DMS 273 treated with DMSO at 0.1 percent for 48 hours (cell line): ENCODE data around the gene PCDHB15.
"Not testable (repeated sequence)": the region's sequence is repeated elsewhere in the genome, so short reads cannot be mapped to it uniquely, and the experiment has no call there.

ENCODE experiments used
- DNase-seq: peaks from one replicate; lab custom pipeline; 2025; lab: John Stamatoyannopoulos, UW

PCDHB15 gene

DNA sequence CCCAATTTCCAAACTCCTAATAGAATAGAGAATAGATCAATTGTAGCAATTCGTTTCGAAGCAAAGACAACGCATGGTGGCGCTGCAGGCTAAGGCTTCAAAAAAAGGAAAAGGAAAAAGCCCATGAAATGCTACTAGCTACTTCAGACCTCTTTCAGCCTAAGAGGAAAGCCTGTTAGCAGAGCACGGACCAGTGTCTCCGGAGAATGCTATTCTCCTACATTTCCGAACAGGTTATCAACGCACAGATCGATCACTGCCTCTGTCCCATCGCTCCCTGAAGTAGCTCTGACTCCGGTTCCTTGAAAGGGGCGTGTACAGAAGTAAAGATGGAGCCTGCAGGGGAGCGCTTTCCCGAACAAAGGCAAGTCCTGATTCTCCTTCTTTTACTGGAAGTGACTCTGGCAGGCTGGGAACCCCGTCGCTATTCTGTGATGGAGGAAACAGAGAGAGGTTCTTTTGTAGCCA is at the start of gene PCDHB15:
PCDHB15 (plus strand) TSS at position 146 of the 468 bp plus-strand sequence; CDS start at position 330, 184 bp downstream.
- DNase-seq = no peak

- no peak for DNase-seq
These were observed 48.8 kb upstream of the PCDHB15 start for GRCh38 chr5:141196363-141196762.

- DNase-seq = no peak
These were observed 45.6 kb upstream of the PCDHB15 start, which contains the start of gene PCDHB11 for GRCh38 chr5:141199359-141200235. PCDHB11 (plus strand) TSS chr5:141199627; CDS start chr5:141199775, 148 bp downstream.

DNA sequence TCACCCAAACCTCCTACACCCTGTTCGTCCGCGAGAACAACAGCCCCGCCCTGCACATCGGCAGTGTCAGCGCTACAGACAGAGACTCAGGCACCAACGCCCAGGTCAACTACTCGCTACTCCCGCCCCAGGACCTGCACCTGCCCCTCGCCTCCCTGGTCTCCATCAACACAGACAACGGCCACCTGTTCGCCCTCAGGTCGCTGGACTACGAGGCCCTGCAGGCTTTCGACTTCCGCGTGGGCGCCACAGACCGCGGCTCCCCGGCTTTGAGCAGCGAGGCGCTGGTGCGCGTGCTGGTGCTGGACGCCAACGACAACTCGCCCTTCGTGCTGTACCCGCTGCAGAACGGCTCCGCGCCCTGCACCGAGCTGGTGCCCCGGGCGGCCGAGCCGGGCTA is 44.1 kb upstream of the PCDHB15 start:
- DNase-seq = not testable (repeated sequence)

DNA sequence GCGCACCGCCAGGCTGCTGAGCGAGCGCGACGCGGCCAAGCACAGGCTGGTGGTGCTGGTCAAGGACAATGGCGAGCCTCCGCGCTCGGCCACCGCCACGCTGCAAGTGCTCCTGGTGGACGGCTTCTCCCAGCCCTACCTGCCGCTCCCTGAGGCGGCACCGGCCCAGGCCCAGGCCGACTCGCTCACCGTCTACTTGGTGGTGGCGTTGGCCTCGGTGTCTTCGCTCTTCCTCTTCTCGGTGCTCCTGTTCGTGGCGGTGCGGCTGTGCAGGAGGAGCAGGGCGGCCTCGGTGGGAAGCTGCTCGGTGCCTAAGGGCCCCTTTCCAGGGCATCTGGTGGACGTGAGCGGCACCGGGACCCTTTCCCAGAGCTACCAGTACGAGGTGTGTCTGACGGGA is 43.5 kb upstream of the PCDHB15 start:
- not testable (repeated sequence) for DNase-seq

- DNase-seq = no peak
These were observed 36.7 kb upstream of the PCDHB15 start, which contains the start of gene PCDHB12 for GRCh38 chr5:141208478-141208877. PCDHB12 (plus strand) TSS chr5:141208719; CDS start chr5:141208908, 189 bp downstream.

- not testable (repeated sequence) for DNase-seq
These were observed 34.9 kb upstream of the PCDHB15 start for GRCh38 chr5:141210281-141210680.

- DNase-seq = not testable (repeated sequence)
These were observed 34.3 kb upstream of the PCDHB15 start for GRCh38 chr5:141210849-141211248.

GRCh38 chr5:141213656-141214339 is 31.4 kb upstream of the PCDHB15 start, which contains the start of gene PCDHB13:
PCDHB13 (plus strand) TSS chr5:141213919; CDS start chr5:141214124, 205 bp downstream.
- DNase-seq = not testable (repeated sequence)

- DNase-seq = not testable (repeated sequence)
These were observed 30.6 kb upstream of the PCDHB15 start for GRCh38 chr5:141214583-141214982.

GRCh38 chr5:141215504-141215903 is 29.7 kb upstream of the PCDHB15 start:
- not testable (repeated sequence) for DNase-seq

- DNase-seq = not testable (repeated sequence)
These were observed 29.2 kb upstream of the PCDHB15 start for GRCh38 chr5:141216035-141216434.

GRCh38 chr5:141223112-141223783 is 21.9 kb upstream of the PCDHB15 start, which contains the start of gene PCDHB14:
PCDHB14 (plus strand) TSS chr5:141223343; CDS start chr5:141223506, 163 bp downstream.
- peak; percentile 51 for DNase-seq

DNA sequence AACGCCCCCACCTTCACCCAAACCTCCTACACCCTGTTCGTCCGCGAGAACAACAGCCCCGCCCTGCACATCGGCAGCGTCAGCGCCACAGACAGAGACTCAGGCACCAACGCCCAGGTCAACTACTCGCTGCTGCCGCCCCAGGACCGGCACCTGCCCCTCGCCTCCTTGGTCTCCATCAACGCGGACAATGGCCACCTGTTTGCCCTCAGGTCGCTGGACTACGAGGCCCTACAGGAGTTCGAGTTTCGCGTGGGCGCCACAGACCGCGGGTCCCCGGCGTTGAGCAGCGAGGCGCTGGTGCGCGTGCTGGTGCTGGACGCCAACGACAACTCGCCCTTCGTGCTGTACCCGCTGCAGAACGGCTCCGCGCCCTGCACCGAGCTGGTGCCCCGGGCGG is 20.4 kb upstream of the PCDHB15 start:
- DNase-seq = not testable (repeated sequence)

DNA sequence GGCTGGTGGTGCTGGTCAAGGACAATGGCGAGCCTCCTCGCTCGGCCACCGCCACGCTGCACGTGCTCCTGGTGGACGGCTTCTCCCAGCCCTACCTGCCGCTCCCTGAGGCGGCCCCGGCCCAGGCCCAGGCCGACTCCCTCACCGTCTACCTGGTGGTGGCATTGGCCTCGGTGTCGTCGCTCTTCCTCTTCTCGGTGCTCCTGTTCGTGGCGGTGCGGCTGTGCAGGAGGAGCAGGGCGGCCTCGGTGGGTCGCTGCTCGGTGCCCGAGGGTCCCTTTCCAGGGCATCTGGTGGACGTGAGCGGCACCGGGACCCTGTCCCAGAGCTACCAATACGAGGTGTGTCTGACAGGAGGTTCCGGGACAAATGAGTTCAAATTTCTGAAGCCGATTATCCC is 19.8 kb upstream of the PCDHB15 start:
- DNase-seq = not testable (repeated sequence)

DNA sequence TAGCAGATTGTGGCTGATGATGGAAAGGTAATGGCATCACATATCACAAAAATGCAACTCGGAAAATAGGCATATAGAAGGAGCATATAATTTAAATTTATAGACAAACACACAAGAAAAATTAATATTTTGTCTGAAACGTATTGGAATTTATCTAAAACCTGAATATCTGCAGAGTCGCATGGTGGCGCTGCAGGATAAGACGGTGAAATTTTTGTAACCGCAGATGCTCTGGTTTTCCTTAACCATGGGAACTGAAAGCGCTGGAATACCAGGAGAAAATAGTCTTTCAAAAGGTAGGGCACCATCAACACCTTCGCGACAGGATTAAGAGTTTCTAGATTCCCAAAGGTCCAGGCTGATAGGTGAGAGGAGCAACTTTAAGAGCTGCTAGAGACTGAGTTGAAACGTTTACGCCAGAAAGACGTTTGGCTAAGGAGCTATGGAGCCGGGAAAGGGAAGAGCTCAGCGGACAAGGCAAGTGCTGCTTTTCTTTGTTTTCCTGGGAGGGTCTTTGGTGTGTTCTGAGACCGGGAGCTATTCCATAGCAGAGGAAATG is 11.0 kb upstream of the PCDHB15 start:
- DNase-seq = no peak

DNA sequence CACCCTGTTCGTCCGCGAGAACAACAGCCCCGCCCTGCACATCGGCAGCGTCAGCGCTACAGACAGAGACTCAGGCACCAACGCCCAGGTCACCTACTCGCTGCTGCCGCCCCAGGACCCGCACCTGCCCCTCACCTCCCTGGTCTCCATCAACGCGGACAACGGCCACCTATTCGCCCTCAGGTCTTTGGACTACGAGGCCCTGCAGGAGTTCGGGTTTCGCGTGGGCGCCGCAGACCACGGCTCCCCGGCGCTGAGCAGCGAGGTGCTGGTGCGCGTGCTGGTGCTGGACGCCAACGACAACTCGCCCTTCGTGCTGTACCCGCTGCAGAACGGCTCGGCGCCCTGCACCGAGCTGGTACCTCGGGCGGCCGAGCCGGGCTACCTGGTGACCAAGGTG is 9.3 kb upstream of the PCDHB15 start:
- DNase-seq = not testable (repeated sequence)

DNA sequence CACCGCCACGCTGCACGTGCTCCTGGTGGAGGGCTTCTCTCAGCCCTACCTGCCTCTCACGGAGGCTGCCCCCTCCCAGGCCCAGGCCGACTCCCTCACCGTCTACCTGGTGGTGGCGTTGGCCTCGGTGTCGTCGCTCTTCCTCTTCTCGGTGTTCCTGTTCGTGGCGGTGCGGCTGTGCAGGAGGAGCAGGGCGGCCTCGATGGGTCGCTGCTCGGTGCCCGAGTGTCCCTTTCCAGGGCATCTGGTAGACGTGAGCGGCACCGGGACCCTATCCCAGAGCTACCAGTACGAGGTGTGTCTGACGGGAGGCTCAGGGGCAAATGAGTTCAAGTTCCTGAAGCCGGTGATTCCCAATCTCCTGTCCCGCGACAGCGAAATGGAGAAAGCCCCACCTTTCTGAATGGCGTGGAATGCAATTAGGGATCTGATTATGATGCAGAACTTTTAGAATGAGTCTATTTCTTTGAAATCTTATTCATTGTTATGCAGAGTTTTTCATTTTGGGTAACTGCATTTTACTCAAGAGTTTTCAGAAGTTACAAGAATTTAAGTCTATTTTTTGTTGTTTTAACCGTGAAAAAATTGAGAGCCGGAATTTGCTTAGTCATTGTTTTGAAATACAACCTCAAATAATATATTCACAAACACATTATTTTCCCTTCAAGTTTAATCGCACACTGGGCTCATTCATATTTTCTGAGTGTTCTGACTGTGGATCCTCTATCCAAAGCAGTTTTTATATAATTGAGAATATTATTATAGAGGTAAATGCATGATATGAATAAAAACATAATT is 8.5 kb upstream of the PCDHB15 start:
- no peak for DNase-seq

- no peak for DNase-seq
These were observed 3.7 kb upstream of the PCDHB15 start for GRCh38 chr5:141241496-141241895.

DNA sequence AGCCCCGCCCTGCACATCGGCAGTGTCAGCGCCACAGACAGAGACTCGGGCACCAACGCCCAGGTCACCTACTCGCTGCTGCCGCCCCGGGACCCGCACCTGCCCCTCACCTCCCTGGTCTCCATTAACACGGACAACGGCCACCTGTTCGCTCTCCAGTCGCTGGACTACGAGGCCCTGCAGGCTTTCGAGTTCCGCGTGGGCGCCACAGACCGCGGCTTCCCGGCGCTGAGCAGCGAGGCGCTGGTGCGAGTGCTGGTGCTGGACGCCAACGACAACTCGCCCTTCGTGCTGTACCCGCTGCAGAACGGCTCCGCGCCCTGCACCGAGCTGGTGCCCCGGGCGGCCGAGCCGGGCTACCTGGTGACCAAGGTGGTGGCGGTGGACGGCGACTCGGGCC is 1.8 kb downstream of the PCDHB15 start:
- DNase-seq = not testable (repeated sequence)

- not testable (repeated sequence) for DNase-seq
These were observed 2.2 kb downstream of the PCDHB15 start for GRCh38 chr5:141247434-141247833.
